SU-DHL-6 (cell line): ENCODE measurements around the gene TRIM9.

Source experiments
- H2AFZ ChIP-seq: fragments of 200-600 bp; sonication (generic); 2 replicates; pipeline ENCODE4 v1.6.1; 2014; ENCODE audit warnings: low read depth, mild to moderate bottlenecking, moderate library complexity, mixed read lengths, antibody characterized with exemption, low read length; ENCODE audit not compliant: severe bottlenecking
- H3F3A ChIP-seq: fragments of 200-600 bp; shearing (Covaris generic); 2 replicates; pipeline ENCODE4 v1.6.0; 2016; ENCODE audit warnings: antibody characterized with exemption, mild to moderate bottlenecking; ENCODE audit not compliant: insufficient read depth
- H3K27ac ChIP-seq: fragments of 200-600 bp; sonication (generic); 2 replicates; pipeline ENCODE4 v1.5.1; 2016; ENCODE audit warnings: low read depth, mild to moderate bottlenecking, low read length, moderate library complexity, mixed read lengths
- H3K27me3 ChIP-seq: fragments of 200-600 bp; sonication (generic), shearing (Covaris generic); 2 replicates; pipeline ENCODE4 v1.6.0; 2014; ENCODE audit warnings: mild to moderate bottlenecking, low read length
- H3K36me3 ChIP-seq: fragments of 200-600 bp; sonication (generic); 2 replicates; pipeline ENCODE4 v1.6.1; 2014; ENCODE audit warnings: mild to moderate bottlenecking, low read length, mixed read lengths
- H3K4me2 ChIP-seq: fragments of 300-600, 200-600 bp; shearing (Covaris generic), sonication (generic); 2 replicates; pipeline ENCODE4 v1.6.0; 2014; ENCODE audit warnings: low read length, low read depth, mild to moderate bottlenecking; ENCODE audit not compliant: poor library complexity, severe bottlenecking
- H3K4me3 ChIP-seq: fragments of 200-600 bp; sonication (generic); 2 replicates; pipeline ENCODE4 v1.5.1; 2014; ENCODE audit warnings: antibody characterized with exemption, low read length, mild to moderate bottlenecking, mixed read lengths; ENCODE audit not compliant: insufficient read depth, poor library complexity, severe bottlenecking
- H3K79me2 ChIP-seq: fragments of 200-600 bp; sonication (generic); 2 replicates; pipeline ENCODE4 v1.6.1; 2014; ENCODE audit warnings: mild to moderate bottlenecking, low read length, moderate library complexity; ENCODE audit not compliant: insufficient read depth
- H3K9ac ChIP-seq: fragments of 200-600 bp; sonication (generic); 2 replicates; pipeline ENCODE4 v1.7.0; 2014; ENCODE audit warnings: mild to moderate bottlenecking, low read length
- H3K9me2 ChIP-seq: fragments of 200-600 bp; sonication (generic); replicated peaks from 2 replicates; pipeline ENCODE4 v1.6.1; 2014; ENCODE audit warnings: low read length; ENCODE audit not compliant: insufficient read depth
- H3K9me3 ChIP-seq: fragments of 200-600 bp; sonication (generic); 2 replicates; pipeline ENCODE4 v1.6.1; 2014; ENCODE audit warnings: low read length, mixed read lengths; ENCODE audit not compliant: insufficient read depth
- H4K20me1 ChIP-seq: fragments of 200-600 bp; sonication (generic); 2 replicates; pipeline ENCODE4 v1.6.1; 2014; ENCODE audit warnings: low read depth, mild to moderate bottlenecking, antibody characterized with exemption, low read length, moderate library complexity, mixed read lengths
- EZH2phosphoT487 ChIP-seq: fragments of 200-600 bp; sonication (generic), shearing (Covaris generic); conservative IDR thresholded peaks from 2 replicates; pipeline ENCODE4 v1.6.1; 2018; ENCODE audit warnings: mild to moderate bottlenecking, antibody characterized with exemption, low read length, moderate library complexity, mixed read lengths
- TF ChIP-seq, protein P1 (sequence below): fragments of 200-600 bp; sonication (generic); IDR thresholded peaks from one replicate; pipeline ENCODE4 v1.5.1; 2017; ENCODE audit warnings: antibody characterized with exemption, mild to moderate bottlenecking, low read length, moderate library complexity; ENCODE audit not compliant: insufficient read depth, poor library complexity, severe bottlenecking

Gene TRIM9

DNA sequence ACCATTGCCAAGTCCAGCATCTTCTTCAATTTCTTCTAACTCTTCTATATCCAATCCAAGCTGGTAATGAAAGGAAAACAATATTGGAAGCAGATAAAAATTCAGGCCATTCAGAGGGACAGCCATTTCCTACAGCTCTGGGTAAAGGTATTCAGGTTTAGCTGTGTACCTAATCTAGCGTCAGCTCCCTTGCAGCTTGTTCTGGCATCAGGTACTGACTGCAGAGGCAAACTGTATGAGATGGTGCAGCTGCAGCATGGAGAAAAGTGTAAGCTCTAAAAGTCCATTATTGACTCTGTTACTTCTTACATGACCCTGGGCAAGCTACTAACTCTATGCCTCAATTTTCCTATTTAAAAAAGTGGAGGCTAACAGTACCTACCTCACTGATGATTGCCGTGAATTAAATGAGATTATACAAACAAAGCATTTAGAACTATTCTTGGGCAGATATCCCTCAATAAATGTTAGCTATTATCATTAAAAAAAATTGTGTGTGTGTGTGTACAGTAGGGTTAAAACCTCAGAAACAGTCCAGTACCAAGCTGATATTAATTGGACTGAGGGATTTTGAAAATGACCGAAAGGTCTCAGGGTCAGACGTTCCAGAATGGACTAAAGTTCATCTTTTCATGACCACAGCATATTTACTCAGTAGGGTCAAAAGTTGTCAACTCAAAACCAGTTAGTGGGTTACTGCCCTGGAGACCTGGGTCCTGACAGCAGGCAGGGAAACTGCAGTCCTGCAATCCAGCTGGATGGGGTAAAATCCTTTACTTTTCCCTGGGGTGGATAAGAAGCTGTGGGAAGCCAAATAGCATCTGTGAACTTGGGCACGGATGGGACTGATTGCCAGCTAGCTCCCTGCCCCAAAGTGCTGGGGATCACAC lies 159.5 kb downstream of the TRIM9 start:
- Histone ChIP-seq H4K20me1 (no peaks in the 10 kb centered on the region), H3K9me2 (no peaks in the 10 kb centered on the region), H3F3A (no peaks in the 10 kb centered on the region), H3K27ac (no peak overlapping the region), H2AFZ (no peak overlapping the region), H3K9ac (no peak overlapping the region), H3K79me2 (no peaks in the 10 kb centered on the region), H3K4me2 (no peak overlapping the region), H3K9me3 (no peaks in the 10 kb centered on the region), H3K36me3 (no peaks in the 10 kb centered on the region), H3K4me3 (no peak overlapping the region), H3K27me3 (no peaks in the 10 kb centered on the region)
- no peak for TF ChIP-seq EZH2phosphoT487
- TF ChIP-seq, protein P1, sequence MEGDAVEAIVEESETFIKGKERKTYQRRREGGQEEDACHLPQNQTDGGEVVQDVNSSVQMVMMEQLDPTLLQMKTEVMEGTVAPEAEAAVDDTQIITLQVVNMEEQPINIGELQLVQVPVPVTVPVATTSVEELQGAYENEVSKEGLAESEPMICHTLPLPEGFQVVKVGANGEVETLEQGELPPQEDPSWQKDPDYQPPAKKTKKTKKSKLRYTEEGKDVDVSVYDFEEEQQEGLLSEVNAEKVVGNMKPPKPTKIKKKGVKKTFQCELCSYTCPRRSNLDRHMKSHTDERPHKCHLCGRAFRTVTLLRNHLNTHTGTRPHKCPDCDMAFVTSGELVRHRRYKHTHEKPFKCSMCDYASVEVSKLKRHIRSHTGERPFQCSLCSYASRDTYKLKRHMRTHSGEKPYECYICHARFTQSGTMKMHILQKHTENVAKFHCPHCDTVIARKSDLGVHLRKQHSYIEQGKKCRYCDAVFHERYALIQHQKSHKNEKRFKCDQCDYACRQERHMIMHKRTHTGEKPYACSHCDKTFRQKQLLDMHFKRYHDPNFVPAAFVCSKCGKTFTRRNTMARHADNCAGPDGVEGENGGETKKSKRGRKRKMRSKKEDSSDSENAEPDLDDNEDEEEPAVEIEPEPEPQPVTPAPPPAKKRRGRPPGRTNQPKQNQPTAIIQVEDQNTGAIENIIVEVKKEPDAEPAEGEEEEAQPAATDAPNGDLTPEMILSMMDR, result no peak

DNA sequence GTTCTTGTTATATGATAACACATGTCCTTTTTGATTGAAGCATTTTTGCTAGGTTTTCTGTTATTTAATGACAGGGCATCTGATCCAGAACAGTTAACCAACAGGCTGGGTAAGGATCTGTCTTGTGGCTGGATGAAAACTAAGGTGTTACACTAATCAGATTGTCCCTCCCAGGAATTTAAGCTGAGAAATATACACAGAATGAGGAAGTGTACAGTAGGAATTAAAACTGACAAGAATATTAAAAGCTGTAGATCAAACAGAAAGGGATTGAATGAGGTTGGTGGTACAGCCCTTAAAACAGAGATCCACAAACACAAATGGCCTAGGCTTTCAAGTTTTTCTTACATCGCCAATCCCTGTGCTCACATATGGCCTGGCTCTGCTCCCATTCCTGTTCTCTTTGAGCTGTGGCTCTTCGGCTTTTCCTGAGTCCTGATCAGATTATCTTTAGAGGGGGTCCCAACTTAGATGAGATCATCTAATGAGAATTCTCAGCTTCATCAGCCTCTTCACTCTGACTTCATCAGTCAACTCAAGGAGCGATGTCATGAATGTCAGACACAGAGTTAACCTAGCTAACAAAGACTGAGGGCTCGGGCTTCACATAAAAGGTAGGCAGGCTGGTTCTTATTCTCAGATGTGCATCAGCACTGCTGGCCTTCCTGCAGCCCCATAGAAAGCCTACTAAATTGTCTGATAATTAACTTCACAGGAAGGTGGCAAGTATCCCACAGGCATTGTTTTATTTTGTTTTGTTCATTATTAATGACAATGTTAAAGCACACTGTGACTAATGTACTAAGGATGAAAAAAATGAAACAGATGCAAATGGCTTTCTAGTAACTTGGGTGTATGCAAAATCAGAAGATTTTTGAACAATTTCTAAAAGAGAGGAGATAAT lies 162.1 kb downstream of the TRIM9 start:
- H3F3A ChIP-seq, result no peaks in the 10 kb centered on the region
- no peak overlapping the region for H3K27ac ChIP-seq
- no peak overlapping the region for H3K9ac ChIP-seq
- H3K36me3 ChIP-seq, result no peaks in the 10 kb centered on the region
- H3K9me2 ChIP-seq, result no peaks in the 10 kb centered on the region
- TF ChIP-seq, protein P1, result no peak
- no peak for TF ChIP-seq EZH2phosphoT487
- H3K4me3 ChIP-seq, result no peak overlapping the region
- no peaks in the 10 kb centered on the region for H4K20me1 ChIP-seq
- H3K79me2 ChIP-seq, result no peaks in the 10 kb centered on the region
- no peaks in the 10 kb centered on the region for H3K9me3 ChIP-seq
- no peaks in the 10 kb centered on the region for H3K27me3 ChIP-seq
- H3K4me2 ChIP-seq, result no peak overlapping the region
- no peak overlapping the region for H2AFZ ChIP-seq

DNA sequence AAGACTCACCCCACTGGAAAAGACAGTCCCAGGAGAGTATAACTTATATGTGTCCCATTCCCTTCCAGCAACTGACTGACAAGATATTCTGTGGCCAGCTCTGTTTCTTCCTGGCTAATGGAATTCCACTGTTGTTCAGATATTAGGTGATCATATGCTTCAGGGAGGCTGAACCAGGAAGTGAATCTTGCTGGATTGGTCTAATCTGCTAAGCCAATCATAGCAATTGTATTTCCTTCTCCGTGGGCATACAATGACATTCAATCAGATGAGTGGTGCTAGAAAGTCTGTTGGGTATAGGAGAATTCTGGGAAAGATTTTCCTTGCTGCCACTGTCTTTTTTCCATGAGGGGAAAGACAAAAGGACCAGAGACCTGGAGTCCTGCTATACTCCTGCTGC lies 162.7 kb downstream of the TRIM9 start:
- no peak overlapping the region for H3K4me3 ChIP-seq
- H3K9me2 ChIP-seq, result no peaks in the 10 kb centered on the region
- no peak overlapping the region for H3K27ac ChIP-seq
- H3K9ac ChIP-seq, result no peak overlapping the region
- no peaks in the 10 kb centered on the region for H3K27me3 ChIP-seq
- H2AFZ ChIP-seq, result no peak overlapping the region
- no peaks in the 10 kb centered on the region for H3K79me2 ChIP-seq
- H3K36me3 ChIP-seq, result no peaks in the 10 kb centered on the region
- H3F3A ChIP-seq, result no peaks in the 10 kb centered on the region
- no peaks in the 10 kb centered on the region for H4K20me1 ChIP-seq
- TF ChIP-seq, protein P1, result no peak
- no peak for TF ChIP-seq EZH2phosphoT487
- no peaks in the 10 kb centered on the region for H3K9me3 ChIP-seq
- H3K4me2 ChIP-seq, result no peak overlapping the region
